Mesothelial cell of epicardium (in vitro differentiated cells): ENCODE data around the gene MYO16. TPM values are rescaled to one million over a fixed set of nuclear protein-coding genes. Genes with fewer than 3 reads are reported as not detected.

Experiments
- DNase-seq, 2 experiments: peaks; one replicate each; pipeline ENCODE4 v3.0.0; 2021; ENCODE audit warnings: low spot score in 2 of 2; ENCODE audit not compliant: unreplicated experiment in 2 of 2
- H3K27ac Mint-ChIP-seq: 2 replicates; pipeline ENCODE4 v1.8.0; 2021; ENCODE audit warnings: mixed read lengths
- H3K27me3 Mint-ChIP-seq: 2 replicates; pipeline ENCODE4 v1.8.0; 2021; ENCODE audit warnings: low read depth, mixed read lengths
- H3K36me3 Mint-ChIP-seq: 2 replicates; pipeline ENCODE4 v1.8.0; 2021; ENCODE audit warnings: mixed read lengths
- H3K4me1 Mint-ChIP-seq: 2 replicates; pipeline ENCODE4 v1.8.0; 2021; ENCODE audit warnings: mixed read lengths
- H3K4me3 Mint-ChIP-seq: 2 replicates; pipeline ENCODE4 v1.8.0; 2021; ENCODE audit warnings: mild to moderate bottlenecking, moderate library complexity, mixed read lengths
- H3K9me3 Mint-ChIP-seq: 2 replicates; pipeline ENCODE4 v1.8.0; 2021; ENCODE audit warnings: mixed read lengths
- total RNA-seq: library from RNA; stranded (reverse); gene quantifications from 3 replicates; pipeline ENCODE4 v1.2.1, GENCODE V29; 2021
- TF ChIP-seq, protein P1 (sequence below): fragments of 200-600 bp; sonication (generic); IDR thresholded peaks from one replicate; pipeline ENCODE4 v1.5.0; 2021; ENCODE audit warnings: antibody characterized with exemption; ENCODE audit not compliant: unreplicated experiment

Gene MYO16
- total RNA-seq, 1 donor from 2014 or later = 0.07 TPM

- H3K27me3 Mint-ChIP-seq = peaks cover 5% of the 10 kb centered on the region
- no peak overlapping the region for H3K27ac Mint-ChIP-seq
- H3K9me3 Mint-ChIP-seq = no peaks in the 10 kb centered on the region
- no peaks in the 10 kb centered on the region for H3K36me3 Mint-ChIP-seq
- TF ChIP-seq, protein P1, sequence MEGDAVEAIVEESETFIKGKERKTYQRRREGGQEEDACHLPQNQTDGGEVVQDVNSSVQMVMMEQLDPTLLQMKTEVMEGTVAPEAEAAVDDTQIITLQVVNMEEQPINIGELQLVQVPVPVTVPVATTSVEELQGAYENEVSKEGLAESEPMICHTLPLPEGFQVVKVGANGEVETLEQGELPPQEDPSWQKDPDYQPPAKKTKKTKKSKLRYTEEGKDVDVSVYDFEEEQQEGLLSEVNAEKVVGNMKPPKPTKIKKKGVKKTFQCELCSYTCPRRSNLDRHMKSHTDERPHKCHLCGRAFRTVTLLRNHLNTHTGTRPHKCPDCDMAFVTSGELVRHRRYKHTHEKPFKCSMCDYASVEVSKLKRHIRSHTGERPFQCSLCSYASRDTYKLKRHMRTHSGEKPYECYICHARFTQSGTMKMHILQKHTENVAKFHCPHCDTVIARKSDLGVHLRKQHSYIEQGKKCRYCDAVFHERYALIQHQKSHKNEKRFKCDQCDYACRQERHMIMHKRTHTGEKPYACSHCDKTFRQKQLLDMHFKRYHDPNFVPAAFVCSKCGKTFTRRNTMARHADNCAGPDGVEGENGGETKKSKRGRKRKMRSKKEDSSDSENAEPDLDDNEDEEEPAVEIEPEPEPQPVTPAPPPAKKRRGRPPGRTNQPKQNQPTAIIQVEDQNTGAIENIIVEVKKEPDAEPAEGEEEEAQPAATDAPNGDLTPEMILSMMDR = no peak
- DNase-seq = no peak
- no peak overlapping the region for H3K4me3 Mint-ChIP-seq
- no peaks in the 10 kb centered on the region for H3K4me1 Mint-ChIP-seq
These were observed 494.6 kb downstream of the MYO16 start for GRCh38 chr13:109123971-109124370.

DNA sequence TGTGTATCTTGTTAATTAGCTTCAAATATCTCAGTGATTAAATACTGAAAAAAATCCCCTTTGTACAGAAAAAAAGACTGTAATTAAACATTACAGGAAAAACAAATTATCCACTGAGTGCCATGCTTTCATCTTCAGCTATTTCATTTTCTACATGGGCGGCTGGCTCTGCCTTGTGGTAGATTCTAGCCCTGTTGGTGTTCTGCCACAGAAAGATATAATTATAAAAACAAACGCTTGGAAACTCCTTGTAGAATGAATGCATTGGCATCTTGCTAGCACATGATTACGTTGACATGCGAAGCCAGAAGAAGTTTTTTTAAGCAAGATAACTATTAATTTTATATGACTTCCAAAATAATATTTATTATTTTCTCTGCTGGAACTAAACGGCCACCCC is 496.8 kb downstream of the MYO16 start:
- TF ChIP-seq, protein P1 = no peak
- Mint-ChIP-seq H3K36me3 (no peaks in the 10 kb centered on the region), H3K27ac (no peak overlapping the region), H3K4me3 (no peak overlapping the region), H3K4me1 (peaks cover 5% of the 10 kb centered on the region), H3K27me3 (no peaks in the 10 kb centered on the region), H3K9me3 (no peaks in the 10 kb centered on the region)
- no peak for DNase-seq

GRCh38 chr13:109126891-109127641 is 497.7 kb downstream of the MYO16 start:
- Mint-ChIP-seq H3K36me3 (no peaks in the 10 kb centered on the region), H3K27me3 (no peaks in the 10 kb centered on the region), H3K9me3 (no peaks in the 10 kb centered on the region), H3K4me3 (no peak overlapping the region), H3K4me1 (peaks cover 5% of the 10 kb centered on the region), H3K27ac (no peak overlapping the region)
- TF ChIP-seq, protein P1 = no peak
- no peak for DNase-seq

DNA sequence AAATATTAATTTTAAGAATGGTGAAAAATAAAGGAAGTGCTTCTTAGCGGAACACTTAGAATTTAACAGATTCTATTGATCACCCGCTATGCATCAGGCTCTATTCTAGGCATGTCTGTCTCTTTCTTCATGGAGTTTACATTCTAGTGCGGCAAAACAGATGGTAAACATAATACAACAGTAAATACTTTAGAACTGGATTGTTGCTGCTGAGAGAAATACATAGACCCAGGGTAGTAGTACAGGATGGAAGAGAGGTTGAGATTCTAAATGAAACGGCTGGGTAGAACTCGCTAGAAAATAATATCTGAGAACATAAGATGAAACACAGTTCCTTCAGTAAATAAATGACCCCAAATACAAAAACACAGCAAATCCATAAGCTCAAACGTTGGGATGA is 498.7 kb downstream of the MYO16 start:
- Mint-ChIP-seq H3K27me3 (no peaks in the 10 kb centered on the region), H3K4me3 (no peak overlapping the region), H3K4me1 (peaks cover 5% of the 10 kb centered on the region), H3K9me3 (no peaks in the 10 kb centered on the region), H3K27ac (no peak overlapping the region), H3K36me3 (no peaks in the 10 kb centered on the region)
- TF ChIP-seq, protein P1 = no peak
- no peak for DNase-seq

DNA sequence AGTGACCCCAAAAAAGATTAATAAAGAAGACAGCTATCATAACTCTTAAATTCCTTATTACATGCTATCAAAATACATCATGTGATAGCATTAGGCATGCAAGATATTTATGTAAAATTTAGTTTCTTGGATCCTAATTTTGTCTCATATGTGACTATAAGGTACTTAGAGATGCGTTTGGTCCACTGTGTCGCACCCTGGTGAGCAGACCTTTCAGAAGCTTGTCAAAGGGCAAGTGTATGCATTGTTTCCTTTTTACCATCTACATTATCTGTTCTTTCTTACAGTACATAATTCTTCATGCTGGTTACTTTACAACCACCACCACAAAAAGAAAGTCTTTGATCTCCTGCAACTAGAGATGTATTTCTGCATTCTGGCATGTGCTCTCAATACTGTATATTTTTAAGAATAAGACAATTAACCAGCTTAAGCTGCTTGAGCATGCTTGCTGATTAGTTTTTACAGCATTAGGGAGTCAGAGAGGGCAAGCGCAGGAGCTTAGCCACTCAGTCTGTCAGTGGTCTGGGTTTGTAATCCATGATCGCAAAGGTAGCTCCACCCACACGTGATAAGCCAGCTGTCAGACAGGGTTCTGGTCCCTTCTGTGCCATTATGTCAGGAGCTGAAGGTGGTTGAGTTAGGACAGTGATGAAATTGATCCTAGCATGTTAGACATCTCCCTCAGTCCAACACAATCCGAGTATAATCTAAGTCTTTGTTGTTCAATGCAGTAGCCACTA is 500.9 kb downstream of the MYO16 start:
- no peak for DNase-seq
- Mint-ChIP-seq H3K4me1 (peaks cover 5% of the 10 kb centered on the region), H3K4me3 (no peak overlapping the region), H3K36me3 (no peaks in the 10 kb centered on the region), H3K9me3 (no peaks in the 10 kb centered on the region), H3K27ac (no peak overlapping the region), H3K27me3 (no peaks in the 10 kb centered on the region)
- TF ChIP-seq, protein P1 = no peak
